NCI-H1436 (cell line): ENCODE results near the gene FAM161A.
"Not testable (repeated sequence)": the region's sequence is repeated elsewhere in the genome, so short reads cannot be mapped to it uniquely, and the experiment has no call there.

Experiments
- DNase-seq: peaks from one replicate; lab custom pipeline; 2025; lab: John Stamatoyannopoulos, UW

The FAM161A gene, protein sequence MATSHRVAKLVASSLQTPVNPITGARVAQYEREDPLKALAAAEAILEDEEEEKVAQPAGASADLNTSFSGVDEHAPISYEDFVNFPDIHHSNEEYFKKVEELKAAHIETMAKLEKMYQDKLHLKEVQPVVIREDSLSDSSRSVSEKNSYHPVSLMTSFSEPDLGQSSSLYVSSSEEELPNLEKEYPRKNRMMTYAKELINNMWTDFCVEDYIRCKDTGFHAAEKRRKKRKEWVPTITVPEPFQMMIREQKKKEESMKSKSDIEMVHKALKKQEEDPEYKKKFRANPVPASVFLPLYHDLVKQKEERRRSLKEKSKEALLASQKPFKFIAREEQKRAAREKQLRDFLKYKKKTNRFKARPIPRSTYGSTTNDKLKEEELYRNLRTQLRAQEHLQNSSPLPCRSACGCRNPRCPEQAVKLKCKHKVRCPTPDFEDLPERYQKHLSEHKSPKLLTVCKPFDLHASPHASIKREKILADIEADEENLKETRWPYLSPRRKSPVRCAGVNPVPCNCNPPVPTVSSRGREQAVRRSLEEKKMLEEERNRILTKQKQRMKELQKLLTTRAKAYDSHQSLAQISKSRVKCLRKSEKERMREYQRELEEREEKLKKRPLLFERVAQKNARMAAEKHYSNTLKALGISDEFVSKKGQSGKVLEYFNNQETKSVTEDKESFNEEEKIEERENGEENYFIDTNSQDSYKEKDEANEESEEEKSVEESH

DNA sequence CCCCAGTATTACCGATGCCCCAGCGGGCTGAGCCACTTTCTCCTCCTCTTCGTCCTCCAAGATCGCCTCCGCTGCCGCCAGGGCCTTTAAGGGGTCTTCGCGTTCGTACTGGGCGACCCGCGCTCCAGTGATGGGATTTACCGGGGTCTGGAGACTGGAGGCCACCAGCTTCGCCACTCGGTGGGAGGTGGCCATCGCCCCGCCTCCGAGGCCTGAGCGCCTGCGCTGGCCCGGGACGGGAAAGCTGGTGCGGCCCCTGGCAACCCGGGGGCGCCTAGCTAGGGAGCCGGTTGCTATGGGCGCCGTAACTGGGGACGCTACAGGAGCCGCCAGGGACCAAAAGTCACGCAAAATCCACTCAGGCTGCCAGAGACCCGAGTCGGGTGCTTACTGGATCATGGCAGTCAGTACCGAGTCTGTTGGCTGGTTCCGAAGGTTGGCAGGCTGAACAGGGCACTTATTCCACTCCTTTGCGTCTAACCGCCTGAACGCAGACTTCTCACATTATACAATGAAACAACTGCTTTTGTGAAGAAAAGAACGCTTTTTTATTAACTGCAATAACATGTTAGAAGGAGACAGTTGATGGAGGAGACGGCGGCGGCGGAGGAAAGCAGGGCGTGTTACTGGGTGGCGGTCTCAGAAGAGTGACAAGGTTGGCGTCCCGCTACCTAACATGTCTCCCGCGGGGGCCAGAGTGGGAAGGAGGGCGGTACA, at the start of gene FAM161A:
Gene FAM161A (minus strand): TSS at position 214 of the 717 bp plus-strand sequence. CDS start 19 bp downstream, at position 195.
- peak; percentile 78 for DNase-seq

DNA sequence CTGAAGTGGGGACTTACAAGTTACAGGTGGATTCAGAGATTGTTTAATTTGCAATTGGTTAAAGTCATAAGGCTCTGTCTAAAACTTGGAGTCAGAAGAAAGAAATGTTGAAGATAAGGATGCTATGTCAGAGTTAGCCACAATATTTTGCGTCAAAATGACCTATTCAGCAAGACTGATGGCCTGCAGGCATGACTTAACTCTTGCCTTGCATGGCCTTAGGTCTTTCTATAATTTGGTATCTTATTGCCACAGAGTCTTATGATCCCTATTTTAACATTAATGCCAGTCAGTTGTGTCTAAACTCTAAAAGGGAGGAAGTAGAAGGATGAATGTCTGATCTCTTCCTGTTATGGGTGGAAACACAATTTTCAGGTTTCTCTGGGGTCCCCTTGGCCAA, 46.4 kb upstream of the FAM161A start:
- no peak for DNase-seq

DNA sequence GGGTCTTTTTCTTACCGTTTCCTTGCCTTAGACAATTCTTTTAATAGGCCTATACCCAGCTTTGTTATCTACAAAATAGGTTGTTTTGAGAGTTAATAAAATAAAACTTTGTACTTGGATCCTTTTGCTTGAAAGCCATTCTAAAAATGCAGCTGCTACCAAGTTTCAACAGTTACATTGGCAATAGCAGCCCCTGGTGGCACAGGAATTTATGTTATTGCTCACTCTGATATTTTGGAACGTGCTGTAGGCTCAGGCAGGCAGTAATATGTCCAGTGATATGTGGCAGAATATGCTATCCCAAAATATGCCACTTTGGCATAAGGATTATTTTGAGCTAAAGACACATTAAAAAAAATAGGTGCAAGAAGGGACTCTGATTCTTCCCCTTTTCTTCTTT, 45.0 kb upstream of the FAM161A start:
- no peak for DNase-seq

DNA sequence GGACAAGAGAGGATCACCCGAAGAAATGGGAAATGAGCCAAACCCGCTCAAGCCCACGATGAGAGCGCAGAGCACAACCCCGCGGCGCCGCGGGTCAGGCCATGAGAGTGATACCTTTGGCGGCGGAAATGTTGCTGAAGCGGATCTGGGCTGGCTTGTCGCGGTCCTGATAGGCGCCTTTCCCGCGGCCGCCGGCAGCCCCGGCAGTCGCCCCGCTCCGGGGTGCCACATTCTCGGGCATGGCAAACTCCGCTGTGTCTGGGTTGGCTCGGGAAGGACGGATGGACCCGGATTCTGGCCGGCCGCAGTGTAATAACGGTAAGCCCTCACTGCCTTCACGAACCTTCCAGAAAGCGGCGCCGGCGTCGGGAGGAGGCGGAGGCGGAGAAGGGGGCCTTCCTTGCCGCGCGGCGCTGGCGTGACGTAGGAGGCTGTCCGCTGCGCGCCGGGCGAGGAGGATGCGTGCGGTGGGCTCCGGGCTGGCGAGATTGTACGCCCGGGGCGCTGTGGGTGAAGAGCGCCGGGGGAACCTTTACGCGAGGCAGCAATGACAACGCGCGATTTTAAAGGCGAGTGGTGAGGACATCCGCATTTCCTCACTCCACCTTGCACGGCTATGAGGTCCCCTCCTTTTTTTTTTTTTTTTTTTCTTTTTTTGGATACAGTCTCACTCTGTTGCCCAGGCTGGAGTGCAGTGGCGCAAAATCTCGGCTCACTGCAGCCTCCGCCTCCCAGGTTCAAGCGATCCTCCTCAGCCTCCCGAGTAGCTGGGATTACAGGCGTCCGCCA, 34.6 kb upstream of the FAM161A start, which contains the start of gene CCT4:
Gene CCT4 (minus strand): TSS at position 390 of the 789 bp plus-strand sequence. CDS start 149 bp downstream, at position 241.
- peak; percentile 89 for DNase-seq

DNA sequence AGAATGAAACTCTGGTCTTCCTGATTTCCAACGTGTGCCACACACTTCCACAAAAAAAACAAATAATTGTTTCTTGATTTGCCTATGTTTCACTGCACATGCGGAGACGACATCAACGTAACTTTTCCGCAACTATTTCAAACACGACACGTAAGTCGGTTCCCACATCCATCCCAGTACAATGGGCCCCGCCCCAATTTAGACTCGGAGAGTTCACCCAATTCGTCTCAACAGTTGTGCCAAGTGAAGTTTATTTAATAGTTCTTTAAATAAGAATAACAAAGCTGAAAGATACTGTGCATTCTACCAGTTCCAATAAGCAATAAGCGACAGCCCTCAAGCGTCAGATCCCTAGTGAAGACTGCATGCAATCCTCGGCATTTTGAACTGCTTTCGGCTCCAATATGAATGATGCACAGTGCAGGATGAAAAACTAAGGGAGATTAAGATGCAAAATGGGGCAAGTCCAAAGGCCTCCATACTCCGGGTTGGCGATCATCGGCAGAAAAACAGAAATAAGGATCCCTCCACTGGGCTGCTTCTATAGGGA, 33.9 kb upstream of the FAM161A start:
- DNase-seq, result no peak

DNA sequence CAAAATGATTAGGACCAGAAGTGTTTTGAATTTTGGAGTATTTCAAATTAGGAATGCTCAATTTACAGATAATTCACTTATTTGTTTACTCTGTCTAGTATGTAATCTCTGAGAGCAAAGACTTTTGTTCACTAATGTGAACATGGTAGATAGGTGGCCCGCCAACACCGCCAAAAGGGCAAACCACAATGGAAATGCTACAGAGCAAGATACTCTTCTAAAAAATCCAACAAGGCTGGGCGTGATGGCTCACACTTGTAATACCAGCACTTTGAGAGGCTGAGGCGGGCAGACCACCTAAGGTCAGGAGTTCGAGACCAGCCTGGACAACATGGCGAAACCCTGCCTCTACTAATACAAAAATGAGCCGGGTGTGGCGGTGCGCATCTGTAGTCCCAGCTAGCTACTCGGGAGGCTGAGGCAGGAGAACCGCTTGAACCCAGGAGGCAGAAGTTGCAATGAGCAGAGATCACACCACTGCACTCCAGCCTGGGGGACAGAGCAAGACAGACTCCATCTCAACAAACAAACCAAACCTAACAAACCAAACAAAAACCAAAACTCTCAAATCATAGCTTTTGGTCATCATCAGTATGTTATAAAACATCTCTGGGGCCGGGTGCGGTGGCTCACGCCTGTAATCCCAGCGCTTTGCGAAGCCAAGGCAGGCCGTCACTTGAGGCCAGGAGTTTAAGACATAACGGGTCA, 32.2 kb upstream of the FAM161A start:
- no peak for DNase-seq

DNA sequence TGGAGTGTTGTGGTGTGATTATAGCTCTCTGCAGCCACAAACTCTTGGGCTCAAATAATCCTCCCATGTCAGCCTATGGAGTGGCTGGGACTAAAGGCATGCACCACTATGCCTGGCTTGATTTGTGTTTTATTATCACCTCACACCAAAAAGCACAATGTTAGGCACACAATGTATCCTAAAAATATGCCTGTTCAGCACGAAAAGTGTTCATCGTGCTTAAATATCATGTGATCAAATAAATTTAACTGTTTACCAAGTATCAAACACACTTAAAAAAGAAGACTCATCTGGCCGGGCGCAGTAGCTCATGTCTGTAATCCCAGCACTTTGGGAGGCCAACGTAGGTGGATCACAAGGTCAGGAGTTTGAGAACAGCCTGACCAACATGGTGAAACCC, 29.0 kb upstream of the FAM161A start:
- no peak for DNase-seq

DNA sequence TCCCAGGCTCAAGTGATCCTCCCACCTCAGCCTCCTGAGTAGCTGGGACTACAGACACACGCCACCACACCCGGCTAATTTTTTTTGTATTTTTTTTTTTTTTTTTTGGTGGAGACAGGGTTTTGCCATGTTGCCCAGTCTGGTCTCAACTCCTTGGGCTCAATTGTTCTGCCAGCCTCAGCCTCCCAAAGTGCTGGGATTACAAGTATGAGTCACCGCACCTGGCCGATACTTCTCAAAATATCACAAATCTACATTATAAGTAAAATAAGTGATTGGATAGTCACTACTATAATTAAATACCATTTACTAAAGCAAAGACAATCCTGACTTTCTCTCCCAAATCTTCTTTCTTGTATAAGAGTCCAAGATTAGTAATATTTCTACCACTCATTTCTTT, 25.5 kb upstream of the FAM161A start:
- DNase-seq, result not testable (repeated sequence)

DNA sequence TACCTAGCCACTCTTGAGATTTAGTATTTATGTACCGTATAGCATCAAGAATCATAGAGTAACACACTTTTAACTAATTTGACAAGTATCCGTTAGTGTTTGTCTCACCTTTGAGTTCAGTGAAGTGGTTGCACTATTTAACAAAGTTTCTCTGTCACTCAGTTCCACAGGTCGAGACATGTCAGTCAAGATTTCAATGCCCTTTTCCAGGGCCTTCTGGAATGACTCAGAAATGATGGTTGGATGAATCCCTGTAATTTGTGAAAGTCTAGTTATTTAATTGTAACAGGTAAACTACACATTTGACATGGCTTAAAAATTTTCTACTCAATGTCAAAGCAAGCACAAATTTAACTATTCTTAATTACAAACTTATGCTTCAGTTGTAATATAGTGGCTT, 24.9 kb upstream of the FAM161A start:
- no peak for DNase-seq

DNA sequence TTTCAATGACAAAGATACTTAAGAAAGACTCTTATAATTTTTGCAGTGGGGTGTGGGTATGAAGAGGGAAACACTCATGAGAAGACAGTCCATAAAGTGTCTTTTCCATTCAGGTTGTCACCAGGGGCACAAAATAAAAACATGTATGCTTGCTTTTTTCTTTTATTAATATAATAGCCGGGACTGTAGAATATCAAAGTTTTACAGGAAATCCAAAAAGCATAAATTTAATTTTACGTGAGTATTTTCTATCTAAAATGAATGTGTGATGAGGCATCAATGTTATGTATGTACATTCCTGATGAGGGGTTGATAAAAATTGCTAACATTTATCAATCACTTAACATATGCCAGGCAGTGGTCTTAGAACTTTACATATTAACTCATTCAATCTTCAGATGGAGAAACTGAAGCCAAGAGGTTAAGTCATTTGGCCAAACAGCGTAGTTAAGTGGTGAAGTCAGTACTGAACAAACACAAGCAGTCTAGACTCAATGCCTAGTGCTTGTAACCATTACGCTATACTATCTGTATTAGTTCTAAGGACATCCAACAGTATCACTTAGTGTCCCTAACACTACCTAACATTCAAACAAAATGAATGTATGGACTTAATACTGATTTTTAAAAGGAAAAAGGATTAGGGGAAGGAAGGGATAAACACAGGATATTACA, 23.8 kb upstream of the FAM161A start:
- DNase-seq, result no peak

DNA sequence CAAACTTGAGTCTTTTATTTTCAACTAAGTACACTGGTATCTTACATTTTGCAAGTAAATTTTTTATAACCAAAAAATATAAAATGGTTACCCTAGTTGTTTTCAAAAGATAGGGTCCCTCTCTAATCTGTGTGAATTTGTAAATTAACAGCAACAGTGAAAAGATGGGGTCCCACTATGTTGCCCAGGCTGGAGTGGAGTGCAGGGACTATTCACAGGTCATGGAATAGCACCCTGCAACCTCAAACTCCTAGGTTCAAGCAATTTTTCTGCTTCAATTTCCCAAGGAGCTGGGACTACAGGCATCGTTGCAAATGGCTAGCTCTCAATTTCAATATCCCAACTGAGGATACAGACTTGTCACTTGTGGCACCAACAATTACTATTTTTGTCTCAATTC, 22.5 kb upstream of the FAM161A start:
- DNase-seq, result no peak

DNA sequence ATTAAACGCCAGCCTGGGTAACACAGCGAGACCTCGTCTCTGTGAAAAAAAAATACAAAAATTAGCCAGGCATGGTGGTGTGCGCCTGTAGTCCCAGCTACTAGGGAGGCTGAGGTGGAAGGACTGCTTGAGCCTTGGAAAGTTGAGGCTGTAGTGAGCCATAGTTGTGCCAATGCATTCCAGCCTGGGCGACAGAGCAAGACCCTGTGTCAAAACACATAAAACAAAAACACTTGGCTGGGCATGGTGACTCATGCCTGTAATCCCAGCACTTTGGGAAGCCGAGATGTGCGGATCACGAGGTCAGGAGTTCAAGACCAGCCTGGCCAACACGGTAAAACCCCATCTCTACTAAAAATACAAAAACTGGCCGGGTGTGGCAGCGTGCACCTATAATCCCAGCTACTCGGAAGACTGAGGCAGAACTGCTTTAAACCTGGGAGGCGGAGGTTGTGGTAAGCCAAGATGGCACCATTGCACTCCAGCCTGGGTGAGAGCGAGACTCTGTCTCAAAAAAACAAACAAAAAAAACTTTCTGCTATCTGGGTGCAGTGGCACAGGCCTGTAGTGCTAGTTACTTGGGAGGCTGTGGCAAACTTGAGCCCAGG, 12.7 kb upstream of the FAM161A start:
- DNase-seq, result not testable (repeated sequence)

DNA sequence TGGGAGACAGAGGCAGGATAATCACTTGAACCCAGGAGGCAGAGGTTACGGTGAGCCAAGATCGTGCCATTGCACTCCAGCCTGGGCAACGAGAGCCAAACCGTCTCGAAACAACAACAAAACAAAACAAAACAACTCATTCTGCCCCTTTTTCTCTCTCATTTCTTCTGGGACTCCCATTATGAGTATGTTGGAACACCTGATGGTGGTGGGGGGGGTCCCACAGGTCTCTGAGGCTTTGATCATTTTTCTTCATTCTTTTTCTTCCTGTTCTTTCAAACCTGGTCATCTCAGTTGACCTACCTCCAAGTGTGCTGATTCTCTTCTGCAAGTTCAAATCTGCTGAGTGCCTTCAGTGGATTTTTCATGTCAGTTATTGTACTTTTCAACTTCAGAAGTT, 8.2 kb upstream of the FAM161A start:
- no peak for DNase-seq

DNA sequence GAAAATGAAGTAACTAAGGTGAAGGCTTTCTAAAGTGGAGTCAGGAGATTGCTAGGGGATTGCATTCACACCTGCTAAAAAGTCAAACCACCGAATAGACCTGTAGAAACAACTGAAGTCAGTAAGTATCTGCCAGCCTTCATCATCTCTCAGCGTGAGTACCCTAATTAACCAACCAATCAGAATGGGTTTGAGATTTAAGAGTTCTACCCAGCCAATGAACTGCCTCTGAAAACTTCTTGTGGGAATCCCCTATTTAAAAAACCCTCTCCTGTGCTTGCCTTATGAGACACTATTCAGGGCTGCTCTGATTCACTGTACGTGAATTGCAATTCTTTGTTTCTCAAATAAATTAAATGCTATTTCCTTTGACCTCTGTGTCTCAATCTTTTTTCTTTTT, 3.4 kb upstream of the FAM161A start:
- DNase-seq, result no peak

DNA sequence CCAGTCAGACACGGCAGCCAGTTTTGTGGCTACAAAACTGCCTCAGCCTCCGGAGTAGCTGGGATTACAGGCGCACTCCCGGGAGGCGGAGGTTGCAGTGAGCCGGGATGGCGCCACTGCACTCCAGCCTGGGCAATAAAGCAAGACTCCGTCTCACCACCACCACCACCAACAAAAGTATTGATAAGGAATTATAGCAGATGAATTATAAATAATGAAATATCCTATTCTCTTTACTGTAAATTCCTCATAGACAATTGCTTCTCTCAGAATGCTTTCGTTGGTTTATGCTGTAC, 1.4 kb upstream of the FAM161A start:
- no peak for DNase-seq

DNA sequence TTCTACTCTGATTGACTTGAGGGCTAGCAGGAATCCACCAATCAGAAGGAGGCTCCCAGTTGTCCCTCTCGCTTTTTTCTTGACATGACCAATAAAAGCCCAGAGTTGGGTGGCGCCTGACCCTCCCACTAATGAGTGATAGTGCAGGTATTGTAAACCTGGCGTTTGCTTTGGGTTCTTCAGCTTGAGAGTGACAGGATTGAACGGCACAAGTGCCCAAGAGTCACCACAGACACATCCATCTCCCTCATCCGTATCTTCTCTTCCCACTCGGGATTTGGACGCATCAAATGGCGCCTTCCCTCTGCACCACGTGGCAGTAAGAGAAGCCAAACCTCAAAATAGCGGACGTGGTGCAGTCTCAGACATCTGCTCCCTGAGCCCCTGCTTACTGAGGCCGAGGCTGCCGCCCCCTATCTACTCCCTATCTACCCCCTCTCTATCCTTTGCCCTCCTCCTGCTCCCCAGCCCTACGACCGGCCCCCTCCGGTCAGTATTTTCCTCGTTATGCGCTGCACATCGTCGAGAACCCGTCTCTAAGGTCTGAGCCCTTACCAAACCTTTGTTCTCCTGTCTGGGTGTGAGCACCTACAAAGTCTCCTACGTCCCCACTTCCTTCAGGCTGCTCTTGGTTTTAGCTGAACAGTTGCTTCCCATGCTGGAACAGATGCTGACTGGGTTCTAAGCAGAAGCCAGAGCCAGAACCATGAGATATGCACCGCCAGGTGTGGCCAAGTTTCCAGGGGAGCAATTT, 881 bp upstream of the FAM161A start:
- peak; percentile 96 for DNase-seq

DNA sequence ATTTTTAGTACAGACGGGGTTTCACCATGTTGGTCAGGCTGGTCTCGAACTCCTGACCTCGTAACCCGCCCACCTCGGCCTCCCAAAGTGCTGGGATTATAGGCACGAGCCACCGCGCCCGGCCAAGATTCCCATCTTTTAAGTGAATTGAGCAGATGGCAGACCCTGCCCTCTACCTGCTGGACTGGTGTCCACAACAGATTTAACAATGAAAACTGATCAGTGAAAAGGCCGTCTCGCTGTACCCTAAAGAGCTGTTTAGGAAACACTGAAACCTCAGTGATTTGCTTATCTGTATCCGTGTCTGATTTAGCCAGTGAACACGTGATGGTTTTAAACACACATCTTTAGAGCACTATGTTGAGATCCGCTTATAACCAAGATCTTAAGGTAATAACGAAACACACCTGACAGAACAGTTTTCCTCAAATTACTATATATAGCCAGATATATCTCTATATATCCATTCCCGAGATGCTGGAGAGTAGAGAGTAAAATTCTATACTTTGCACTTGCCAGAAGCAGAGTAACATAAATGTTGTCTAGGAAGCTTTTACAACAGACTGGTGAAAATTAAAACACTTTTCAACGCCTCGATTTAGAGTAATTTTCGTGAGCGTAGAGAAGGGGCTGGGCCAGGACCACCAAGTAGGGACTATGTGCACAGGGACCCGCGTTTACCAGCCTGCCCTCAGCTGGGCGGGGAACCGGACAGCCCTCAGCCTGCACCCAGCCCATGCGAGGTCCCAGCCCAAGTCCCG, 594 bp downstream of the FAM161A start:
- peak; percentile 39 for DNase-seq

DNA sequence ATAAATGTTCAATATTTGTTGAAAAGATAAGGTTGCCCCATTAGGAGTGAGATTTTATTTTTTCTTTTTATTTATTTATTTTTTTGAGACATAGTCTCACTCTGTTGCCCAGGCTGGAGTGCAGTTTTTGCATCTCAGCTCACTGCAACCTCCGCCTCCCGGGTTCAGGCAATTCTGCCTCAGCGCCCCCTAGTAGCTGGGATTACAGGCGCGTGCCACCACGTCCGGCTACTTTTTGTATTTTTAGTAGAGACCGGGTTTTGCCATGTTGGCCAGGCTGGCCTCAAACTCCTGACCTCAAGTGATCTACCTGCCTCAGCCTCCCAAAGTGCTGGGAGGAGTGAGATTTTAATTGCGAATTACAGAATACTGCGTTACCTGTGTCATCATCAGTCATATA, 2.6 kb downstream of the FAM161A start:
- not testable (repeated sequence) for DNase-seq

DNA sequence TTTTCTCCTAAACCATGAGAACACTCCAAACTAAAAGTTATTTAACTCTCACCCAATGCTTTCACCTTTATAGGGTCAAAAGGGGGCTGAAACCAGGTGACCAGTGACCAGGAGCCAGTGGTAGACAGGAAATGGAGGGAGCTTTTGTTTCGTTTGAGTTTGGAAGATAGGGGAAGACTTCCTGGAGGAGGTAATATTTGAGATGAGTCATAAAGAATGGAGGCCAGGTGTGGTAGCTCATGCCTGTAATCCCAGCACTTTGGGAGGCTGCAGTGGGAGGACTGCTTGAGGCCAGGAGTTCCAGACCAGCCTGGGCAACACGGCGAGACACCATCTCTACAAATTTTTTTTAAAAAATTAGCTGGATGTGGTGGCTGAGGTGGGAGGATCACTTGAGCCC, 8.5 kb downstream of the FAM161A start:
- no peak for DNase-seq
